ENCODE results near the gene ABCA13. TPM values are rescaled to one million over a fixed set of nuclear protein-coding genes. Genes with fewer than 3 reads are reported as not detected.

ABCA13 gene
- total RNA-seq, 4 donors from 2014 or later: under 0.01 to 0.96 (median 0.35) TPM

DNA sequence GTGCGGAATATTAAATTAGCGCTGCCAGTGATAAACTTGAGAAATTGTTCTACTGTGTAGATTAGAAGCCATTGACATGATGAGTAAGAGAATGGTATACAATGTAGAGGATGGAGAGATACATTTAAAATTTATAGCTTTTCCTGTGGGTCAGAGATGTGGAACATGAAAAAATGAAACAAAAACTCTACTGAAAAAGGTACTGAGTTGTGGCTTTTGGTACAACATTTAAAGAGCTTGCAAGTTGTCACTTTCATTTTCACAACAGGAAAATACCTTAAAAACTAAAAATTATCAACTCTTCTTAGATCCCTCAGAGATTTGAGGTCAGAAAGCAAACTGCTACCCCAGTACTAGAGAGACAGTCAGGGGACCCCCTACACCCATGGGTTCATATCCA, 404.3 kb downstream of the ABCA13 start:
- Histone ChIP-seq H3K4me3 (no peak overlapping the region), H3K36me3 (no peaks in the 10 kb centered on the region), H3K4me1 (no peaks in the 10 kb centered on the region), H3K9me3 (peaks cover 0 to 7% of the 10 kb centered on the region in 2 donors), H3K27ac (no peak overlapping the region), H3K27me3 (no peaks in the 10 kb centered on the region)
- intact Hi-C loops (cut with DNase I; ENCODE audit: low total_unique reads): no loop called here
- no peak for DNase-seq
- in situ Hi-C loops (cut with MboI; ENCODE audit: low pct_ligation_motif_present in 1 of 4, low pct_unique_long_range_greater_than_20kb in 1 of 4, low sequenced_read_pairs in 3 of 4): no loop called here
- 94 to 95% methylated on average over 2 of the region's 2 CpGs for WGBS, 2 donors (ENCODE audit: low coverage in 1 of 2)
- TF ChIP-seq EP300 (IDR thresholded peaks at IDR 0.05; ENCODE audit: low read depth): no peak
- no peak for TF ChIP-seq POLR2AphosphoS5 (IDR thresholded peaks at IDR 0.05)
- TF ChIP-seq, protein P1, sequence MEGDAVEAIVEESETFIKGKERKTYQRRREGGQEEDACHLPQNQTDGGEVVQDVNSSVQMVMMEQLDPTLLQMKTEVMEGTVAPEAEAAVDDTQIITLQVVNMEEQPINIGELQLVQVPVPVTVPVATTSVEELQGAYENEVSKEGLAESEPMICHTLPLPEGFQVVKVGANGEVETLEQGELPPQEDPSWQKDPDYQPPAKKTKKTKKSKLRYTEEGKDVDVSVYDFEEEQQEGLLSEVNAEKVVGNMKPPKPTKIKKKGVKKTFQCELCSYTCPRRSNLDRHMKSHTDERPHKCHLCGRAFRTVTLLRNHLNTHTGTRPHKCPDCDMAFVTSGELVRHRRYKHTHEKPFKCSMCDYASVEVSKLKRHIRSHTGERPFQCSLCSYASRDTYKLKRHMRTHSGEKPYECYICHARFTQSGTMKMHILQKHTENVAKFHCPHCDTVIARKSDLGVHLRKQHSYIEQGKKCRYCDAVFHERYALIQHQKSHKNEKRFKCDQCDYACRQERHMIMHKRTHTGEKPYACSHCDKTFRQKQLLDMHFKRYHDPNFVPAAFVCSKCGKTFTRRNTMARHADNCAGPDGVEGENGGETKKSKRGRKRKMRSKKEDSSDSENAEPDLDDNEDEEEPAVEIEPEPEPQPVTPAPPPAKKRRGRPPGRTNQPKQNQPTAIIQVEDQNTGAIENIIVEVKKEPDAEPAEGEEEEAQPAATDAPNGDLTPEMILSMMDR (IDR thresholded peaks at IDR 0.05): no peak
- no peak for TF ChIP-seq POLR2A (IDR thresholded peaks at IDR 0.05)

DNA sequence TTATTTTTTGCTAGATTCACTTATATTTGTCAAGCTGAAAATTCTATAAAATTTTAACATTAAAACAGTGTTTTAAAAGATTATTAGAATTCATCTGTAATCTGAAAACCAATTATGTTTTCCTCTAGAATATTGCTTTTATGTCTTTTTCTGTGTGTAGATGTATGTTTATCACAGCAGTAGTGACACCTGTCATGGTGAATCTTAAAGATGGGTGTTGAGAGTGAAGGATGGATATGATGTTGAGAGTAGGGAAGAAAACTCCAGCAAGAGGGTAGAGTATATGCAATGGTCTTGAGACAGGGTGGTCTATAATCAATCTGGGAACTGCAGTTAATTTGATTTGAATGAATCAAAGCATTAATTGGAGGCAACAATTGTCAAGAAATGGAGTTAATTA, 416.2 kb downstream of the ABCA13 start:
- intact Hi-C loops (cut with DNase I; ENCODE audit: low total_unique reads) (no loop called here), in situ Hi-C loops (cut with MboI; ENCODE audit: low pct_ligation_motif_present in 1 of 4, low pct_unique_long_range_greater_than_20kb in 1 of 4, low sequenced_read_pairs in 3 of 4) (no loop called here)
- Histone ChIP-seq H3K27me3 (no peaks in the 10 kb centered on the region), H3K27ac (no peak overlapping the region), H3K36me3 (no peaks in the 10 kb centered on the region), H3K9me3 (no peaks in the 10 kb centered on the region), H3K4me3 (no peak overlapping the region), H3K4me1 (no peaks in the 10 kb centered on the region)
- no peak for DNase-seq
- TF ChIP-seq EP300 (IDR thresholded peaks at IDR 0.05; ENCODE audit: low read depth): no peak
- no peak for TF ChIP-seq POLR2A (IDR thresholded peaks at IDR 0.05)
- TF ChIP-seq, protein P1 (IDR thresholded peaks at IDR 0.05): no peak
- no peak for TF ChIP-seq POLR2AphosphoS5 (IDR thresholded peaks at IDR 0.05)

DNA sequence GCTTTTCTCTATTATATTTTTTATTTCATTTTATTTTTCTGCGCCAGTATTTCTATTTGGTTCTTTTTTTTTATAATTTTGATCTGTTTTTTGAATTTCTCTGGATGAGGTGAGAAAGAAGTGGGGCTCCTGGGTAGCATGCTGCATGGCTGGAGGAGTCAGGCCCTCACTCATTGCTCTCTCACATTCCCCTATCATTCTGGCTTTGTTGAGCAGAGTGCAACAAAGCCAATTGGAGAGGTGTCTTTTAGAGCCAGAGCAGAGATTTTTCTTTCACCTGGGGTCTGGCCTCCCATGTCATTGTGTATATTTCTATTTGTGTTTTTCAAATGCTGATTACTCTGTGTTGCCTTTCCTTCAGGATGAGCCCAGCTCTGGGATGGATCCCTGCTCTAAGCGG, 423.1 kb downstream of the ABCA13 start:
- Histone ChIP-seq H3K27ac (no peak overlapping the region), H3K27me3 (no peaks in the 10 kb centered on the region), H3K9me3 (no peaks in the 10 kb centered on the region), H3K4me1 (no peaks in the 10 kb centered on the region), H3K36me3 (no peaks in the 10 kb centered on the region), H3K4me3 (no peak overlapping the region)
- TF ChIP-seq POLR2A (IDR thresholded peaks at IDR 0.05) (no peak), POLR2AphosphoS5 (IDR thresholded peaks at IDR 0.05) (no peak), EP300 (IDR thresholded peaks at IDR 0.05; ENCODE audit: low read depth) (no peak)
- TF ChIP-seq, protein P1 (IDR thresholded peaks at IDR 0.05): no peak
- in situ Hi-C loops (cut with MboI; ENCODE audit: low pct_ligation_motif_present in 1 of 4, low pct_unique_long_range_greater_than_20kb in 1 of 4, low sequenced_read_pairs in 3 of 4) (no loop called here), intact Hi-C loops (cut with DNase I; ENCODE audit: low total_unique reads) (no loop called here)
- no peak for DNase-seq
- WGBS, 2 donors (ENCODE audit: low coverage in 1 of 2): 86 to 90% methylated on average over 1 to 2 of the region's 2 CpGs

GRCh38 chr7:48595756-48596155, 424.5 kb downstream of the ABCA13 start:
- 58 to 59% methylated on average over 5 of the region's 5 CpGs for WGBS, 2 donors (ENCODE audit: low coverage in 1 of 2)
- H3K36me3 ChIP-seq: no peaks in the 10 kb centered on the region
- no peak for DNase-seq
- H3K27ac ChIP-seq: no peak overlapping the region
- TF ChIP-seq EP300 (IDR thresholded peaks at IDR 0.05; ENCODE audit: low read depth): no peak
- no peak for TF ChIP-seq POLR2A (IDR thresholded peaks at IDR 0.05)
- TF ChIP-seq, protein P1 (IDR thresholded peaks at IDR 0.05): no peak
- no peak for TF ChIP-seq POLR2AphosphoS5 (IDR thresholded peaks at IDR 0.05)
- intact Hi-C loops (cut with DNase I; ENCODE audit: low total_unique reads): no loop called here
- H3K27me3 ChIP-seq: no peaks in the 10 kb centered on the region
- in situ Hi-C loops (cut with MboI; ENCODE audit: low pct_ligation_motif_present in 1 of 4, low pct_unique_long_range_greater_than_20kb in 1 of 4, low sequenced_read_pairs in 3 of 4): no loop called here
- H3K4me1 ChIP-seq: no peaks in the 10 kb centered on the region
- no peaks in the 10 kb centered on the region for H3K9me3 ChIP-seq
- no peak overlapping the region for H3K4me3 ChIP-seq
